HCT116 (cell line): ENCODE results near the gene SETD1A. TPM values are rescaled to one million over a fixed set of nuclear protein-coding genes. Genes with fewer than 3 reads are reported as not detected.

Source experiments
- ATAC-seq: fragments of 200-7000 bp; cut with Tn5 transposase; 2 replicates; pipeline ENCODE4 v1.9.1; 2020; ENCODE audit warnings: mild to moderate bottlenecking, moderate library complexity
- BruUV-seq: library from RNA; stranded (reverse); fragments of 400-500 nt; replicated peaks from 2 replicates; lab custom pipeline; 2021; lab: Mats Ljungman, UMichigan
- CTCF ChIA-PET: fragments of 300-600 bp; sonication (Branson Sonifier 250); formaldehyde crosslinking; loops from one replicate; lab custom pipeline; 2021; ENCODE audit warnings: antibody characterized with exemption; lab: Charles Lee
- POLR2A ChIA-PET: fragments of 300-600, 350-600 bp; sonication (Branson Sonifier 250); formaldehyde crosslinking; loops from one replicate; lab custom pipeline; 2021; ENCODE audit warnings: antibody characterized with exemption; lab: Charles Lee
- RAD21 ChIA-PET, 2 experiments: fragments of 300-600 bp; sonication (Branson Sonifier 250); formaldehyde crosslinking; loops; one replicate each; lab custom pipeline; 2023; ENCODE audit warnings: low total read pairs in 2 of 2; ENCODE audit not compliant: uncharacterized antibody in 2 of 2, unreplicated experiment in 2 of 2, low non-redundant PET in 1 of 2; lab: Charles Lee
- DNase-seq: peaks from one replicate; pipeline ENCODE4 v3.0.0-alpha.2; 2010; ENCODE audit warnings: low read depth, low spot score
- H2AFZ ChIP-seq: fragments of 200-600 bp; shearing (Covaris generic), sonication (generic); 2 replicates; pipeline ENCODE4 v1.6.1; 2017; ENCODE audit warnings: low read depth, mixed run types, mixed read lengths, antibody characterized with exemption, low read length; ENCODE audit not compliant: poor library complexity, severe bottlenecking
- H3K27ac ChIP-seq: 2 replicates; pipeline ENCODE4 v1.5.1; 2012; ENCODE audit warnings: low read depth, low read length
- H3K27me3 ChIP-seq: fragments of 200-600 bp; sonication (generic); 2 replicates; pipeline ENCODE4 v1.6.1; 2016; ENCODE audit warnings: mixed run types, low read length, mixed read lengths; ENCODE audit not compliant: insufficient read depth
- H3K36me3 ChIP-seq, 2 experiments: fragments of 200-500 bp in 1 of 2; fragments of 200-600 bp in 1 of 2; sonication (Bioruptor generic) in 1 of 2; sonication (generic) in 1 of 2; 2 replicates each; pipeline versions ENCODE4 v1.5.1 to v1.6.1; 2014 to 2016; ENCODE audit warnings: low read length in 2 of 2, inconsistent platforms in 1 of 2, mixed read lengths in 1 of 2, mixed run types in 1 of 2; ENCODE audit not compliant: insufficient read depth in 2 of 2, control insufficient read depth in 1 of 2
- H3K4me1 ChIP-seq, 2 experiments: fragments of 200-600 bp in 1 of 2; sonication (generic) in 1 of 2; 2 replicates each; pipeline versions ENCODE4 v1.5.1 to v1.6.1; 2012 to 2017; ENCODE audit warnings: low read length in 2 of 2, inconsistent platforms in 1 of 2, mild to moderate bottlenecking in 1 of 2, mixed read lengths in 1 of 2, mixed run types in 1 of 2, moderate library complexity in 1 of 2; ENCODE audit not compliant: insufficient read depth in 2 of 2, control insufficient read depth in 1 of 2
- H3K4me2 ChIP-seq: fragments of 200-600 bp; sonication (generic); 2 replicates; pipeline ENCODE4 v1.6.1; 2017; ENCODE audit warnings: mixed run types, low read length, mixed read lengths
- H3K4me3 ChIP-seq, 2 experiments: fragments of 200-600 bp in 1 of 2; sonication (generic) in 1 of 2; replicated peaks in 1 of 2; 2 replicates each; pipeline ENCODE4 v1.5.1; 2011 to 2016; ENCODE audit warnings: low read length in 2 of 2, control low read depth in 1 of 2, low read depth in 1 of 2, mild to moderate bottlenecking in 1 of 2, mixed read lengths in 1 of 2, mixed run types in 1 of 2
- H3K79me2 ChIP-seq: fragments of 200-600 bp; sonication (generic); 2 replicates; pipeline ENCODE4 v1.6.1; 2017; ENCODE audit warnings: mild to moderate bottlenecking, mixed run types, low read length, moderate library complexity, mixed read lengths; ENCODE audit not compliant: insufficient read depth
- H3K9ac ChIP-seq: fragments of 200-600 bp; sonication (generic); 2 replicates; pipeline ENCODE4 v1.6.1; 2016; ENCODE audit warnings: low read length, mixed read lengths
- H3K9me2 ChIP-seq: fragments of 200-600 bp; sonication (generic), shearing (Covaris generic); 2 replicates; pipeline ENCODE4 v1.6.1; 2017; ENCODE audit warnings: mixed run types, mild to moderate bottlenecking, moderate library complexity; ENCODE audit not compliant: insufficient read depth
- H3K9me3 ChIP-seq, 2 experiments: fragments of 200-500 bp in 1 of 2; fragments of 200-600 bp in 1 of 2; sonication (Bioruptor generic) in 1 of 2; sonication (generic) in 1 of 2; 2 replicates each; pipeline ENCODE4 v1.6.1; 2014 to 2017; ENCODE audit warnings: low read length in 2 of 2, mixed read lengths in 2 of 2, inconsistent platforms in 1 of 2, low read depth in 1 of 2, mild to moderate bottlenecking in 1 of 2, mixed run types in 1 of 2, moderate library complexity in 1 of 2; ENCODE audit not compliant: control insufficient read depth in 1 of 2, insufficient read depth in 1 of 2
- H4K20me1 ChIP-seq: fragments of 200-600 bp; sonication (generic), shearing (Covaris generic); 2 replicates; pipeline ENCODE4 v1.6.1; 2017; ENCODE audit warnings: mixed run types, mild to moderate bottlenecking, moderate library complexity; ENCODE audit not compliant: insufficient read depth
- CBX3 ChIP-seq: IDR thresholded peaks from 2 replicates; pipeline ENCODE4 v1.6.1; 2012; ENCODE audit warnings: low read depth
- CEBPB ChIP-seq: IDR thresholded peaks from 2 replicates; pipeline ENCODE4 v1.6.1; 2012; ENCODE audit warnings: low read depth
- ELF1 ChIP-seq: IDR thresholded peaks from 2 replicates; pipeline ENCODE4 v1.6.1; 2012; ENCODE audit warnings: low read depth, borderline replicate concordance
- EZH2 ChIP-seq: fragments of 200-600 bp; sonication (generic); IDR thresholded peaks from 2 replicates; pipeline ENCODE4 v1.6.1; 2017; ENCODE audit warnings: antibody characterized with exemption, mixed run types
- FOSL1 ChIP-seq: IDR thresholded peaks from 2 replicates; pipeline ENCODE4 v1.6.1; 2012; ENCODE audit warnings: low read depth
- JUND ChIP-seq: IDR thresholded peaks from 2 replicates; pipeline ENCODE4 v1.6.1; 2012
- POLR2A ChIP-seq: IDR thresholded peaks from 2 replicates; pipeline ENCODE4 v1.7.0; 2011; ENCODE audit warnings: borderline replicate concordance; ENCODE audit not compliant: insufficient read depth, insufficient read length; ENCODE audit errors: extremely low read depth
- POLR2AphosphoS5 ChIP-seq: IDR thresholded peaks from 2 replicates; pipeline ENCODE4 v1.6.1; 2011; ENCODE audit warnings: mild to moderate bottlenecking, low read depth, low read length, moderate library complexity
- RAD21 ChIP-seq: IDR thresholded peaks from 2 replicates; pipeline ENCODE4 v1.6.1; 2012; ENCODE audit warnings: low read depth, mild to moderate bottlenecking
- SP1 ChIP-seq: IDR thresholded peaks from 2 replicates; pipeline ENCODE4 v1.6.1; 2012; ENCODE audit warnings: low read depth
- SRF ChIP-seq: IDR thresholded peaks from 2 replicates; pipeline ENCODE4 v1.6.1; 2012; ENCODE audit warnings: low read depth
- YY1 ChIP-seq: IDR thresholded peaks from 2 replicates; pipeline ENCODE4 v1.6.1; 2011; ENCODE audit warnings: low read length, low read depth, moderate library complexity, mild to moderate bottlenecking; ENCODE audit not compliant: insufficient replicate concordance; ENCODE audit errors: extremely low read depth
- ZNF274 ChIP-seq: fragments of 200-500 bp; sonication (Bioruptor generic); IDR thresholded peaks from 2 replicates; pipeline ENCODE4 v1.6.1; 2014; ENCODE audit warnings: mild to moderate bottlenecking, low read depth, low read length, inconsistent platforms
- intact Hi-C: fragments of 100-400 bp; cut with micrococcal nuclease; formaldehyde crosslinking; loops from 2 replicates; pipeline ENCODE4 v1.10.0; 2022
- total RNA-seq: library from RNA; stranded (reverse); gene quantifications from one replicate; pipeline ENCODE4 v1.2.1, GENCODE V29; 2021; ENCODE audit not compliant: unreplicated experiment
- TF ChIP-seq, protein P1 (sequence below): IDR thresholded peaks from 2 replicates; pipeline ENCODE4 v1.6.1; 2012
- TF ChIP-seq, protein P2 (sequence below): IDR thresholded peaks from 2 replicates; pipeline ENCODE4 v1.6.1; 2012; ENCODE audit warnings: low read depth

Gene SETD1A
- total RNA-seq, 1 experiment from 2014 or later: 26.9 TPM

DNA sequence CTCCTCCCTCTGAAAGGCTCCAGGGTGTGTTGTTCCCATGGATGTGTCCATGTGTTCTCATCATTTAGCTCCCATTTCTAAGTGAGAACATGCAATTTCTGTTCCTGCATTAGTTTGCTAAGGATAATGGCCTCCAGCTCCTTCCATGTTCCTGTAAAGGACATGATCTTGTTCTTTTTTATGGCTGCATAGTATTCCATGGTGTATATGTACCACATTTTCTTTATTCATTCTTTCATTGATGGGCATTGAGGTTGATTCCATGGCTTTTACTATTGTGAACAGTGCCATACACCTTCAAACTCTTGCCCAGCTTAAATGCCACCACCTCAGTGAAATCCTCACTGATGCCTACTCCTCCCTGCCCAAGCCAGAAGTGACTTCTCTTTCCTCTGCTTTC lies 13.2 kb upstream of the SETD1A start (continued):
- TF ChIP-seq CEBPB (no peak), CBX3 (no peak), POLR2AphosphoS5 (no peak), RAD21 (no peak), FOSL1 (no peak), ELF1 (no peak)
- TF ChIP-seq, protein P1, sequence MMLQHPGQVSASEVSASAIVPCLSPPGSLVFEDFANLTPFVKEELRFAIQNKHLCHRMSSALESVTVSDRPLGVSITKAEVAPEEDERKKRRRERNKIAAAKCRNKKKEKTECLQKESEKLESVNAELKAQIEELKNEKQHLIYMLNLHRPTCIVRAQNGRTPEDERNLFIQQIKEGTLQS: no peak

DNA sequence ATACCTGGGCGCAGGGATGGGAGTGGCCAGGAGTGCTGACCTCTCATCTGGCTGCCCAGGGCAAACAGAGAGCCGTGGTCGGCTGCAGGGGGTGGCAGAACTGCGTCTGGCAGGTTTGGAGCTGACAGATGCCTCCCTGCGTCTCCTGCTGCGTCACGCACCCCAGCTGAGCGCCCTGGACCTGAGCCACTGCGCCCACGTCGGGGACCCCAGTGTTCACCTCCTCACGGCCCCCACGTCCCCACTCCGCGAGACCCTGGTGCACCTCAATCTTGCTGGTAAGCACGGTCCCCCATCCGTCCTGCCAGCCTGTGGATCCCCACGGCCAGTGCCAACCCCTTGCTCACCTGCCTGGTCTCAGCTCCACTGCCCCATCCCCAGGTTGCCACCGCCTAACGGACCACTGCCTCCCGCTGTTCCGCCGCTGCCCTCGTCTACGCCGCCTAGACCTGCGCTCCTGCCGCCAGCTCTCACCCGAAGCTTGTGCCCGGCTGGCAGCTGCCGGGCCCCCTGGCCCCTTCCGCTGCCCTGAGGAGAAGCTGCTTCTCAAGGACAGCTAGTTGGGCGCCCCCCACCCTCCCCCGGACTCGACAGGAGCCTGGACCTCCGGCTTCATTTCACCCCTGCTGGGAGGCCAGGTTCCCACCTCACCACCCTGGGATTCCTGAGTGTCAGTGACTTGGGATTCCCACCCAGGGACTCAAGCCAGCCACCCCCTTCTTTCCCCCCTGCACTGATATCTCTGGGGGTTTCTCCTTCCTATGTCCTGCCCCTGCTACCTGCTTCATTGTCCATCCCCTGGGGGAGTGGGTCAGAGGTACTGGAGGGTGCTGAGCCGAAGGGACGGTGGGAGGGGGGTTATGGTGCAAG lies 10.6 kb upstream of the SETD1A start:
- no TSS peak for BruUV-seq
- peaks cover 18 to 39% of the 10 kb centered on the region in 2 experiments for H3K4me1 ChIP-seq
- CTCF ChIA-PET: no interaction called here
- no peak overlapping the region for H2AFZ ChIP-seq
- H3K4me2 ChIP-seq: no peak overlapping the region
- no peaks in the 10 kb centered on the region for H3K9me3 ChIP-seq
- H3K4me3 ChIP-seq: no peak overlapping the region
- RAD21 ChIA-PET: no interaction called here
- no peaks in the 10 kb centered on the region for H4K20me1 ChIP-seq
- no peak overlapping the region for H3K9ac ChIP-seq
- no peak for ATAC-seq
- H3K9me2 ChIP-seq: no peaks in the 10 kb centered on the region
- no peaks in the 10 kb centered on the region for H3K27me3 ChIP-seq
- H3K36me3 ChIP-seq: peaks cover 14 to 20% of the 10 kb centered on the region in 2 experiments
- TF ChIP-seq CBX3: no peak
- TF ChIP-seq JUND: no peak
- TF ChIP-seq SP1: no peak
- no peak for TF ChIP-seq ELF1
- no peak for TF ChIP-seq EZH2
- TF ChIP-seq, protein P1: no peak
- TF ChIP-seq YY1: no peak
- TF ChIP-seq FOSL1: no peak
- no peak for TF ChIP-seq ZNF274
- TF ChIP-seq POLR2A: no peak
- no peak for TF ChIP-seq CEBPB
- no peak for TF ChIP-seq SRF
- TF ChIP-seq, protein P2, sequence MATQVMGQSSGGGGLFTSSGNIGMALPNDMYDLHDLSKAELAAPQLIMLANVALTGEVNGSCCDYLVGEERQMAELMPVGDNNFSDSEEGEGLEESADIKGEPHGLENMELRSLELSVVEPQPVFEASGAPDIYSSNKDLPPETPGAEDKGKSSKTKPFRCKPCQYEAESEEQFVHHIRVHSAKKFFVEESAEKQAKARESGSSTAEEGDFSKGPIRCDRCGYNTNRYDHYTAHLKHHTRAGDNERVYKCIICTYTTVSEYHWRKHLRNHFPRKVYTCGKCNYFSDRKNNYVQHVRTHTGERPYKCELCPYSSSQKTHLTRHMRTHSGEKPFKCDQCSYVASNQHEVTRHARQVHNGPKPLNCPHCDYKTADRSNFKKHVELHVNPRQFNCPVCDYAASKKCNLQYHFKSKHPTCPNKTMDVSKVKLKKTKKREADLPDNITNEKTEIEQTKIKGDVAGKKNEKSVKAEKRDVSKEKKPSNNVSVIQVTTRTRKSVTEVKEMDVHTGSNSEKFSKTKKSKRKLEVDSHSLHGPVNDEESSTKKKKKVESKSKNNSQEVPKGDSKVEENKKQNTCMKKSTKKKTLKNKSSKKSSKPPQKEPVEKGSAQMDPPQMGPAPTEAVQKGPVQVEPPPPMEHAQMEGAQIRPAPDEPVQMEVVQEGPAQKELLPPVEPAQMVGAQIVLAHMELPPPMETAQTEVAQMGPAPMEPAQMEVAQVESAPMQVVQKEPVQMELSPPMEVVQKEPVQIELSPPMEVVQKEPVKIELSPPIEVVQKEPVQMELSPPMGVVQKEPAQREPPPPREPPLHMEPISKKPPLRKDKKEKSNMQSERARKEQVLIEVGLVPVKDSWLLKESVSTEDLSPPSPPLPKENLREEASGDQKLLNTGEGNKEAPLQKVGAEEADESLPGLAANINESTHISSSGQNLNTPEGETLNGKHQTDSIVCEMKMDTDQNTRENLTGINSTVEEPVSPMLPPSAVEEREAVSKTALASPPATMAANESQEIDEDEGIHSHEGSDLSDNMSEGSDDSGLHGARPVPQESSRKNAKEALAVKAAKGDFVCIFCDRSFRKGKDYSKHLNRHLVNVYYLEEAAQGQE: no peak
- intact Hi-C loops: no loop called here
- no peak overlapping the region for H3K27ac ChIP-seq
- peaks cover 3% of the 10 kb centered on the region; the same call in 1 of the 2 replicates for H3K79me2 ChIP-seq
- DNase-seq: no peak
- POLR2A ChIA-PET: no interaction called here
